Embryonic facial prominence (tissue), 1 donor: Measurements from ENCODE around the gene UVRAG.

Experiments used
- DNase-seq: peaks from one replicate; pipeline ENCODE4 v3.0.0-alpha.2; 2016; ENCODE audit errors: extremely low spot score

The UVRAG gene

DNA sequence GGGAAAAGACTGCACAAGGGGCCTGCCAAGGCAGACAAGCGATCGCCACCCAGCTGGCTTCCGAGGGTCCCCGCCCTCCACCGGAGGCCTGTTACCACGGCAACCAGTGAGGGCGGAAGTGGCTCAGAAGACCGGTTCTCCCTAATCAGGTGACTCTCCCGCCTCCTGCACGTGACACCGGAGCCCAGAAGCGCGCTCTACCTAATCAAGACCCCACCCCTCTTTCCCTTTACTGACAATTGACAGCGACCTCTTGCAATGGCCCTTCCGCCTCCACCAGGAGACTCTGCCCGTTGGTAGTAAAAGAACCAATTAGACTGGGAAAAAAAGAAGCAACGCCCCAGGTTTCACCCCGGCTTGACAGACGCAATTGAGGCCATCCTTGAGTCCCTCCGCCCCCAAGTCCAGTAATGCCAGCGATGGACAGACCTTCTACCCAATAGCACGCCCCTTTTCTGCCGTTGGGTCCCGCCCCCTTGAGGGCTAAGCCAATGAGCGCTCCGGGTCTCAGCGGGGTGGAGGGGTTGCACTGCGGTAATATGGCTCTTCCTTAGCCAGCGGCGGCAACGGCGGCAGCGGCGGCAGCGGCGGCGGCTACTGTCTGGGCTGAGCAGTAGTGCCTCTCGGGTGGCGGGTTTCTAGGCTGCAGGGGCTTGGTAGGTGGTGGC lies at the start of gene UVRAG:
UVRAG (plus strand) TSS at position 534 of the 668 bp plus-strand sequence. CDS start 198 bp downstream, outside the sequence.
- DNase-seq, result peak; percentile 97

DNA sequence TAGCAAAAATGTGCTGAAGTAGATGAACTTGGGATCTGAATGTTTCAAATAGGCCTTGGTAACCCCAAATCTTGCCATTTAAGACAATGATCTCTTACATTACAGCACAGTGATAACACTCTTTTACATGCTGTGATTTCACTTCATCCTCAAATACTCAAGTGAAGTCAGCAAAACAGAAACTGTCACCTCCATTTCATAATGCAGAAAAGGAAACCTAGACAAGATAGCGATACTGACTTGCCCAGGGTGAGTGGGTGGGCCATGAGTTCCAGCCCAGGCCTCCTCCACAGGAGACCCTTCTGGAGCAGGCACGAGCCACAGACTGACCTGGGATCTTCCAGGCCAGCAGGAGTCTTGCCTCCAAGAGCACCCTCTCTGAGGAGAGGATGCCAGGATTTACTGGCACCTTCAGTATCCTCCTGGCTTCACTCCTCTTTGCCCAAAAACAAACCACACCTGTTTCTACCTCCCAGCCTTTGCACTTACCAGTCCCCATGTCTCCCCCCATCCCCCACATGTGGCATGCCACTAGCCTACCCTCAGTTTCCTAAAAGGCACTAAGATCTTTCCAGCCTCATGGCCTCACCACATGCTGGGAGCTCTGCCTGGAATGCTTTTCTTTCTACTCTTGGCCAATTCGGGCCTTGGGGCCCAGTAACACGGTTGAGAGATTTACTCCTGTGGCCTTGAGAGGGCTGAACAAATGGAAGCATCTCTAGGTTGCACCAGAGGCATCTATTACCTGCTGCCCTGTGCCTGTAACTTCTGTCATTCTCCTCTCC lies 48.4 kb upstream of the UVRAG start:
- DNase-seq, result no peak

DNA sequence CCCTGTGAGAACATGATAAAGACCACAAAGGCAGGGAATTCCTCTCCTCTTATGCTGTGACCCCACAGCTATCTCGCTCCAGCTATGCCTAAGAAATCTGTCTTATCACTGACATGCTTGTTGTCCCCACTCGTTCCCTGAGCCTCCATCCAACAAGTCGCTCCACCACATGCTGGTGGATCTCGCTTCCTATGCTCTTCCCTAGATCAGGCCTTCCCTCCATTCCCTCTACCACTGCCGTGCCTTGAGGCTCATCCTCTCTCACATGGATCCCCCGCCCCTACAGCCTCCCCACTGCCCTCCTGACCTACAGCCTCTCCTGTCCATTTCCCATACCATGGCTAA lies 47.8 kb upstream of the UVRAG start:
- DNase-seq, result no peak

DNA sequence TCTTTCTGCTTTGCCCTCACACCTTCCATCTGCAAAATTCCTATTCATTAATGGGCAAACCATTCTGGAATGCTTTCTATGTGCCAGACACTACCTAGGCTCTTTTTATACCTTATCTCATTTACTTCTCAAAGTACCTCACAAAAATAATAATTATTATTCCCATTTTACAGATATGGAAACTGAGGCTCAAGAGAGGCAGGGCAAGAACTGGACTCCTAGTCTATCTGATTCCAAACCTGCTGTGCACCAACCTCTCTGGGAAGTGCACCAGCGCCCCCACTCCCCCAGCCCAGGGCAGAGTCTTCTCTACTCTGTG lies 47.3 kb upstream of the UVRAG start:
- no peak for DNase-seq

DNA sequence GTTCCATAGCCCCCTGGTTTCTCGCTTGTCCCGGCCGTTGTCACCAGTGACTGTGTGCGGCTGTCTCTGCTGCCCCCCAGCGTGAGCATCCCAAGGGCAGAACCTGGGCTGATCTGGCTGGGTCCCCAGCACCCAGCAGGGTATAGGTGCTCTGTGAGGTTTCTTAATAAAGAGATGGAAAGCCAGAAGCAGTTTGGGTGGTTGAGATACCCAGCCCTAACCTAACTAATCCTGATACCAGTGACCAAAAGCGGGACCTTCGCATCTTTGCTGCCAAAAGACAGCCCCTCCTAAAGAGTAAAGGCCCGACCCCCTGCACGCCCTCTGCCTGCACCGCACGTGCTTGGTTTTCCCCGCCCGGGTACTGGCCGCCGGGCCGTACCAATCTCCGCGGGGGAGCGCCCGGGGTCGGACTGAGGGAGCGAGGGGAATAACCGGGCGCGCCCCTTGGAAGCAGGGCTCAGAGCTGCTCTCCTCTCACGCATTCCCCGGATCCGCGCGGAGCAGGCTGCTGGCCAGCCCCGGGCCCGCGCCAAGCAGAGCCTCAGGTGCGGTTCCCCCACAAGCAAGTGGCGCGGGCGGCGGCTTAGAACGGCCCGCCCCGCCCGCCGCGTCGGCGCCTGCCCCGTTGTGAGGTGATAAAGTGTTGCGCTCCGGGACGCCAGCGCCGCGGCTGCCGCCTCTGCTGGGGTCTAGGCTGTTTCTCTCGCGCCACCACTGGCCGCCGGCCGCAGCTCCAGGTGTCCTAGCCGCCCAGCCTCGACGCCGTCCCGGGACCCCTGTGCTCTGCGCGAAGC lies 46.7 kb upstream of the UVRAG start, which contains the start of gene DGAT2:
DGAT2 (plus strand) TSS at position 667 of the 797 bp plus-strand sequence. CDS start 214 bp downstream, outside the sequence.
- DNase-seq, result peak; percentile 42

DNA sequence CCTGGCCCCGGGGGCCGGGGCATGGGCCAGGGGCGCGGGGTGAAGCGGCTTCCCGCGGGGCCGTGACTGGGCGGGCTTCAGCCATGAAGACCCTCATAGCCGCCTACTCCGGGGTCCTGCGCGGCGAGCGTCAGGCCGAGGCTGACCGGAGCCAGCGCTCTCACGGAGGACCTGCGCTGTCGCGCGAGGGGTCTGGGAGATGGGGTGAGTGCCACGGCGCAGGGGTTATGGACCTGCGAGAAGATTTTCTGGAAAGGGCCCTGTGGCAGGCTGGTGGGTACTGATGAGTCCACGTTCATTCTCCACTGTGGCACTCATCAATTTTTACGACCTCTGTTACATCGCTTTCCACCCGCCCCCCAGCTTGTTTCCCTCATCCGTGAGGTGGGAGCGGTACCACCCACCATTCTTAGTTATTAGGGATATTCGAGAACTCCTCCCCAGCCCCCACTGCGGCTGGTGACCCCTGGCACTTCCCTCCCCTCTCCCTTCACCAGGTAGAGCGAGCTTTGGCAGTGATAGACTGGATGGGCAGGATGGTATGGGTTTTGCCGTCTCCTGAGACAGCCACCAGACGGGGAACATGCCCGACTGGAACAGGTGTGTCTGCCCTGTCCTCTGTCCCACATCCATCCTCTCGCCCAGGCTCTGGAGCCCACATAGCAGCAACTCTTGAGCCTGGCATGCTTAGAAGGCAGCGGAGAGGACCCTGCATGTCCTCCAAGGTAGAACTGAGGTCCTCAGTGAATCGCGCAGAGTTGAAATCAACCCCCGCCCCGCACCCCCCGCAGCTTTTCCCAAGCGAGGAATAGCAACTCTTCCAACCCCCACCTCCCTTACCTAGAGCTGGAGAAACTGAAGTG lies 45.9 kb upstream of the UVRAG start:
- DNase-seq, result no peak

DNA sequence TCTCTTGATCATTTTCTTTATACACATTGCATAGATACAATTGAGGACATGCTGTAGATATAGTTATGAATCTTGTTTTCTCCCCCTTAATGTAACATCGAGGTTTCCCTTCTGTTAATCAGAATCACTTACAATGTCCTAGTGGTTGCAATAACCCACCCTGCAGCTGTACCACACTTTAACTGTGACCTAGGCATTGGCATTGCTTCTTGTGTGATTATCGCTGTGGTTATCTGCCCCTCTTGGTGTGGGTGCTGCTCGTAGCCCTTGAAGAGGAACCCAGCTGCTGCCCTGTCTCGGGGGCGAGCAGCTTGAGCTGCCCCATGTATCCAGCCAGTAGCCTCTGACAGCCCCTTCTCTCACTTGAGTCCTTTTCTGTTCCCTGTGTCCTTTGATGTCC lies 44.9 kb upstream of the UVRAG start:
- no peak for DNase-seq

DNA sequence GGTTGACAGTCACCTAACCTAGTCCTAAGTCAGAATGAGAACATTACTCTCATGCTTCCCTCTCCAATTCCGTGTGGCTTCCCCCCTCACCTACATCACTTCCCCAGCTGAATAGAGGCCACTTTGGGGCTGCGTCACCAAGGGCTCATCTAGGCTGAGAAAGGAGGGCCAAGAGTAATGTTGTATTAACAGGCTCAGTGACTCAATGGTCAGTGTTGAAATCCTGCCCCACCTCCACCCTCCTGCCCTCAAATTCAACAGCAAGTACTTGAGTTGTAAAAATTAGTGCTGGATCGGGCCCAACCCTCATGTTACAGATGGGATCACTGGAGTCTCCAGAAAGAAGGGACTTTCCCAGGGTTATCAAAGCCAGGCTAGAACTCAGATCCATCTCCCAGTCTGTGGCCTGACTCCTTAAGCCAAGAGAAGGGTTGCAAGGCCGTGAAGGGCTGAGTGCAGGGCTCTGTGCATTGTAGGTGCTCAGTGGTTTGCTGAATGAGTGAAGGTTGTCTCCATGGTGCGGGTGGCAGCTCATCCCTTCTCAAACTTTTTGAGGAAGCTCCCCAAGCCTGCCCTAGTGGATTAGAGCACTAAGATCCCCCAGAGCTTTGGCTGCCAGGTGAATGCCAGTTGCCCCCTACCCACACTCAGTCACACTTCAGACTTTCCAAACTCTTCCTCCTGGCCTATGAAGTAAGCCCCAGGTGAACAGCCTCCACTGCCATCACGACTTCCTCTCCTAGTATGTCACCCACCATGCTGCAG lies 43.2 kb upstream of the UVRAG start:
- no peak for DNase-seq

DNA sequence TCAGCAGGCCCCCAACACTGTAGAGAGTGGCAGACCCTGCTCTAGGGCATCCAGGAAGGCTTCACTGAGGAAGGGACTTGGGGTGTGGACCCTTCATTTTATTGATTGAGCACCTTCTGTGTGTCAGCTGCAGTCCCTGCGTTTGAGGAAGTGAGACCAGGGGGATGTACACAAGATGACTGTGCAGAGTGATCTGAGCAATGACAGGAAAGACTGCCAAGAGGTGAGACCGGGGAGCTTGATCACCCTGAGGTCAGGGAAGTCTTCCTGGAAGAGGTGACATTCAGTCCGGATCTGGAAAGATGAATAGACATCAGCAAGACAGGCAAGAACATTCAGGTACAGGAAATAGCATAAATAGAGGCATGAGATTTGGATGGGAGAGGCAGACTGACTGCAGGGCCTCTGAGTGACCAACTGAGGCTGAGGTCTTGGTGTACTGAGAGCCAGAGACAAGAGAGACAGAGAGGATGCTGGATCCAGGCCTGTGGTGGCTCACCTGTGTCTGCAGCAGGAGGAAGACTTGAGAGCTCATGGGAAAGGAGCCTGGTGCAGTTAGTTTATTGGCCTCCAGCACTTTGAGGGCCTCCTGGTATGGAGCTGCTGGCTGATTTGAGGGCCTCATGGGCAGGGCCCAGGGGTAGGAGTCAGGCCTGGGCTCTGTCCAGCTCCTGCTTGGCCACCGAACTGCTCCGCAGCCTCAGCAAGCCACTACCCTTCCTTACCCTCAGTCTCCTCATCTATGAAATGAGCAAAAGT lies 41.2 kb upstream of the UVRAG start:
- no peak for DNase-seq

DNA sequence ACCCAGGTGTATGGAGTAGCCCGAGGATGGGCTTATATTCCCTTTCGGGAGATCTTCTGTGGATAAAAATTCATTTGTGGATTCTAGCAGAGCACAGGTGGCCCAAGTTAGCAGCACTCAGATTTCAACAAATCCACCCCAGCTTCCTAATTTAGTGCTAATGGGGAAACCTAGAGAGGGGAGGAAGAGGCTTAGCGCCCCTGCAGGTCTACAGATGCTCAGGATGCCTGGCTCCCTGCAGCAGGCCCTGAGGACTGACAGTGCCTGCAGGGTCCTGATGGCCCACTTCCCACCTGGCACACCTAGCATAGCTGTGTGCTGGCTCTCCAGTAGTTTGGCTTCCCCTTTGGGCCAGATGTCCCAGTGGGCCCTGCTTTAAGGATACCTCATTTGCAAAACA lies 40.0 kb upstream of the UVRAG start:
- DNase-seq, result no peak

DNA sequence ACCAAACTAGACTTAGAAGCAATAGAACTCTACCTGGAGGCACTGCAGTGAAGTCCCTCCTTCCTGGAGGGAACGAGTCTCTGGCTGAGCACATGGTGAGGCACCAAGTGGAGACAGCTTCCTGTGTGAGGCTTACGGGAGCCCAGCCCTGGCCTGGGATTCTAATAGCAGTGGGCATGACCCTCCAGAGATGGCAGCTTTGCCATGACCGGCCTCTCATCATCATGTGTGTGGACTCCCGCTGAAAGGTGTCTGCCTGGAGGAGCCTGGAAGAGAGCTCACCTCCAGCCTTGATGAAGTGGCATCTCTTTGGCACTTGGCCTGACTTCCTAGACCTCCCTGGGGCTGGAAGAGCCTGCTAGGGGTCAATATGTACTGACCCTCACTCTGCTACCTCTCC lies 38.5 kb upstream of the UVRAG start:
- DNase-seq, result no peak

DNA sequence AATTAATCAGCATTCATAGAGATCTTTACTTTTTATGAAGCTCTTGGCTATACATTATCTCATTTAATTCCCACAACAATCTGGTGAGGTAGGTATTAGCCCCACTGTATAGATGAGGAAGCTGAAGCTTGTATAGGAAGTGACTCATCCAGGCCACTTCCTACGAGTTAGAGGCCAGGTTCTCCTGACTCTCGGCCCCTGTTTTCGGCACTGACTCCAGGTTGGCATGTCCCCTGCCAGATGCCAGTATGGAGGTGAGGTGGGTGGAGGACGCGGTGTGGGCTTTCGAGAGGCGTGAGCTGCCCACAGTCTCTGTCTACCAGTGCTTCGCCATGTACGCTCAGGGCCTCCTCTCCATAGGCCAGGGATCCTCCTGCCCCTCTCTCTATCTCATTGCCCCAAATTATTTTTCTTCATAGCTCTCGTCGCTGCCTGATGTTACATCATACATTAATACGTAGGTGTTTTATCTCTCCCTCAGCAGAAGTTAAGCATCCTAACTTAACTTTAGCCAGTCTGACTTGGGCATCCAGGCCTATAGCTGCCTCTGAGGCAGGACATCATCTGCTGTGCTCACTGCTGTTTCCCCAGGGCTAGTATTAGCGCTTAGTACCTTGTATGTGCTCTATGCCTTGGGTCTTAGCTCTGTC lies 37.4 kb upstream of the UVRAG start:
- DNase-seq, result no peak

DNA sequence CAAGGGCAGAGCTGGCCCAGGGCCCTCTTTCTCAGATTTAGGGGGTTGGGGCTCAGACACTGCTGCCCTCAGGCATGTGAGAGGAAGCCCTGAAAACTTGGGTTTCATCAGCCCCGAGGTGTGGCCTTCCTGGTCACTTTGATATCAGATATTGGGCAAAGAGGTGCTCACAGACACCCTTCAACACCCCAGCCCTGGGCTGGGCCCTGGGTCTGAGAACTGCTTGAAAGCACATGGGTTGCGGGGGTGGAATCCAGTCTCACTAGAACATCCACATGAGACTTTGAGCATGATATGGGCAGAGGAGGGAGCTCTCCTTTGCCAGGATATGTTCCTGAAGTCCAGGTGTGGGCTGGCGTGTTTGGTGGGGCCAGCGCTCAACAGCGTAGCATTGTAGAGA lies 36.0 kb upstream of the UVRAG start:
- no peak for DNase-seq

DNA sequence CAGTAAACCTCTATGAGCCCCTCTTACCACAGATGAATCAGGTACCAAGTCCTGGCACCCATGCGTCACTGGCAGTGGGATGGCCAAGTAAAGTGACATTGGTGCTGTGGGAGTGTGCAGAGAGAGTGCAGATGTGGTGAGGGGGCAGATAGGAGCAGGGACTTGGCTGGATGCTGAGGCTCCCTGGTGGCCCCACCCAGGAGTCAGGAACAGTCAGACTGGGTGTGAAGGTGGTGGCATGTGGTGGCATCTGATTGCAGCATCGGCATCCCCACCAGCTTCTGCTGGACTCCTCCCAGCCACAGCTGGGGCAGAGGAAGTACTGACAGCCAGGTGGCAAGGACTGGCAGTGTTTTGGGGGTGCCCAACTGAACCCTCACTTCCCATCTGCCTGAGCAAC lies 35.0 kb upstream of the UVRAG start:
- no peak for DNase-seq

DNA sequence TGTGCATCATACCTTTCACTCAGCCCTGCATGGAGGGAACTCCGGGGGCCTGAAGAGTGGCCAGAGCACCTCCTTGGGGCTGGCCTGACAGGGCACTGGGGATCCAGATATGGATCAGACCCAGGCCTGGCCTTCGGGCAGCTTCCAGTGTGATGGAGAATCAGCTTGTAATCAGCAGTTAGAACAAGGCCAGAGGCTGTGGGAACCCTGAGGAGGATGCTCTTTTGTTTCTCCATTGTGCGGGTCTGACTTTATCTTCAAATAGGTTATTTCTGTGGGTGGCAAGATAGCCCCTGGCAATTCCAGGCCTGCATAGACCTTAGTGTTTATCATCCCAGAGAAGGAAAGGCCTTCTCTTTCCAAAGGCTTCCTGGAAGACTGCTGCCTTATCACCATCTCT lies 34.1 kb upstream of the UVRAG start:
- no peak for DNase-seq

DNA sequence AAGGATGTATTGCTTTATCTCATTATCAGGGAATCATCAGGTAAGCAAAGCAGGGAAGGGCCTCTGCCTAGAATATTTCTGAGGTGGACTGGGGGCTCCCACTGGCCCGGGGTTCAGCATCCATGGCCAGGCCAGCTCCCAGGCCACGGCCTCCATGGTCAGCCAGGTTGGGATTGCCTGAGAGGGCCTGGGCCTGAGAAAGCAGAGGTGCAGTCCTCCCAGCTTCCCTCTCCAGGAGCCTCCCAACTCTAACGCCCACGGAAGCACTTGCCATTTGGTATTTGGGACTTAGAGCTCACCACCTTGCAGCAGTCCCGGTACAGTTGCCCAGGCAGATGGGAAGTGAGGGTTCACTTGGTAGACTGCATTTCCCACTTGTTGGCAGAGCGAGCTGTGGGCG lies 33.7 kb upstream of the UVRAG start:
- no peak for DNase-seq

DNA sequence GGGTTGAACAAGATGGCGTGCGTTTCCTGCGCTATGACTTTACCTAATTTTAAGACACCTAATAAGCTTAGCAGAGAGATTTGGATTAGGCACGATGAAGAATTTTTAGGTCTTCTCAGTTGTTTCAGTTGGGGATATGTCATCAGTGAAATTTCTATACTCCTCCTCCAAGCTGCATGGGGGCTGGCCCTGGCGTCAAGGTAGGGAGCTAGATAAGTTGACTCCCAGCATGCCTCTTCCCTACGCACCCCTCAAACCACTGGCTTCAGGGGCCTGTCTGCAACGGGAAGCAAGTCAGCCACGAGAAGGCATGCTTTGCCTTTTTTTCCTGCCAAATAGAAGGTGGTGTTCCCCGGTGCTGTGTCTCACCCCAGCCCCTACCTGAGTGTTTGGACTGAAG lies 33.2 kb upstream of the UVRAG start:
- no peak for DNase-seq

DNA sequence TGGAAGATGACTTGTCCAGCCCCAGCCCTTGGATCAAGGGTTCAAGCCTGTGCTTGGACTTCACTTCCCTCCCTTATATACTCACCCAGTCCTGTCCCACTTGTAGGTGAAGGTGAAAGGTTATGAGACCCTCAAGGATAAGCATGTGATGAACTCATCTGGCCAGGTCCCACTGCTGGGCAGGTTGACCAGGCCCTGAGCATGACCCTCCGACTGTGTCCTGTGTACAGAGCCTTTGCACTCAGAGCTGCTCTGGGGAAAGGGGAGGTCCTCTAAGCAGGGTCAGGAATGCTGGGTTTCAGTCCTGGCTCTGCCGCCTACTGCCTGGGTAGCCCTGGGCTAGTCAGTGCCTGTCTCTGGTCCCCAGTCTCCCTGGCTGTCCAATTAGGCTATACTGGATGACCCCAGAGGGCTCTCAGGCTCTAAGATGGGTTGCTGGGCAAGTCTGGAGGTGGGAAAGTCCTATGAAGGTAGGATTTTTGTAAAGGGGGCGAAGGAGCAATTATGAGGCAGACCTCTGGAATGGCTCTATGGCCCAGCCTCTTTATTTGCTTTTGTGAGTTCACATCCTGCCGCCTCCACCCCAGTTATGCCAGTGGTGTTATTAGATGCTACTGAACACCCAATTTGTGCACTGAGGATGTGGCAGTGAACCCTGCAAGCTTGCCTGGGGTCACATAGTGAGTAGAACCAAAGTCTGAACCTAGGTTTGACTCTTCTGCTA lies 32.3 kb upstream of the UVRAG start:
- no peak for DNase-seq

DNA sequence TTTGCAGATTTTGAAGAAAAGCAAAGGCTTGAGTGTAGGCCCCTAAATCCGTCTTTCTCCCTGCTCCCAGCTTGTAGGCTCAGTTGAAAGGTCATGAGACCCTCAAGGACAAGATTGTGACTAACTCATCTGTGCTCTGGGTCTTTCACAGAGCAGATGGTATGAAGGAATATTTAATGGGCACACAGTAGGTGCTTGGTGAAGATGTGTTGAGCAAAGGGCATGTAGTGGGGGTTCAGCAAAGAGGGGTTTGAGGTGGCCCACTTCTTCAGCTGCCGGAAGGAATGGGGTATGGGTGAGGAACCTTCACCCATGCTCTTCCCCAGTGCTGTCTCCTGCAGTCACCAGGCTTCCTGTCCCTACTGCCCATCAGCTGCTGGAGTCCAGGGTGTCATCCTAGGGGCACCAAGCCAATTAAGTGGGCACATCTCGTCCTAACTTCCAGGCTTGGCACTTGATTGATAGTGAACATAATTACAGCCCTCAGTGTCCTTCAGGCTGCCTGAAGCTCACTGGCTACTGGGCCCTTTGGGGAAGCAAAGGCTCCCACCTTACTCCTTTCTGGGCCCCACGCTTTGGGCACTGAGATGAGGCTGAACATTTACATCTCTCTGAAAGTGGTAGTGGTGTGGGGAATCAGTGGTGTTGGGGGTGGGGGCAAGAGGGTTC lies 31.5 kb upstream of the UVRAG start:
- no peak for DNase-seq
